Fibroblast of skin of left quadriceps (primary cell): ENCODE measurements around the gene TPSAB1.
"Not testable (repeated sequence)": the region's sequence is repeated elsewhere in the genome, so short reads cannot be mapped to it uniquely, and the experiment has no call there.

Source experiments
- DNase-seq, 2 experiments: peaks; one replicate each; pipeline ENCODE4 v3.0.0-alpha.2; 2013; ENCODE audit warnings: low read depth in 2 of 2

TPSAB1 gene

DNA sequence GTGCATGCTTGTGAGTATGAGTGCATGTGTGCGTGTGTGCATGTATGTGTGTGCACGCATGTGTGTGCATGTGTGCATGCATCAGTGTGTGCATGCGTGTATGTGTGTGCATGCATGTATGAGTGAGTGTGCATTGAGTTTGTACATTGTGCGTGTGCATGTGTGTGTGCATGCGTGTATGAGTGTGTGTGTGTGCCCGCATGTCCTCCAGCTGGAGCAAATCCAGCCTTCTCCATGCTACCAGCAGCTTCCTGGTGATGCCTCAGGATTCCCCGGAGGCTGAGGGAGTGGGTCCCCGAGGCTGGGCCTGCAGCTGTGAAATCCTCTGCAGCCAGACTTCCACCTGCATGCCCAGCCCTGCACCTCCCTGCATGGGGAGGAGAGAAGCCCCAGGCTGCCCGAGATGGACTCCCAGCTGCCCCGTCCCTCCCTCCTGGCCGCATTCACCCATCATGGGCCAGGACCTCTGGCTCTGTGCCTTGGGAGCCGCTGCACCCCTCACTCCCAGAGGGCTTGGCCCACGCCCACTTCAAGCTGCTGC lies 24.7 kb downstream of the TPSAB1 start:
- DNase-seq, result no peak

DNA sequence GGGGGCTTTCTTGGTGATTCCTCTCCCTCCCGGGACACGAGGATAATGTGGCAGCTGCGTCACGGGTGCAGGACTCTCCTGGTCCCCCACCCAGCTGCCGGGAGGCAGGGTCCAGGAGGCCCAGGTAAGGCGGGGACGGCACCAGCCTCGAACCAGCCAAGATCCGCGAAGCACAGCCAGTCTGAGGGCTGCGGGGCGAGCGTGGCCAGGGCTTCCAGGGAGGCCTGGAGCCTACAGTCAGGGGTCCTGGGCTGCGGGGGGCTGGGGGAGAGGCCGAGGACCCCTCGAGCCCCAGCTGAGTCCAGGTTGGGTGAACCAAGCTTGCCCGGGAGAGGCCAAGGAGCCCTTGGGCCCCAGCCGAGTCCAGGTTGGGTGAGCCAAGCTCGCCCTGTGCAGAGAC lies 25.3 kb downstream of the TPSAB1 start:
- DNase-seq, result no peak

DNA sequence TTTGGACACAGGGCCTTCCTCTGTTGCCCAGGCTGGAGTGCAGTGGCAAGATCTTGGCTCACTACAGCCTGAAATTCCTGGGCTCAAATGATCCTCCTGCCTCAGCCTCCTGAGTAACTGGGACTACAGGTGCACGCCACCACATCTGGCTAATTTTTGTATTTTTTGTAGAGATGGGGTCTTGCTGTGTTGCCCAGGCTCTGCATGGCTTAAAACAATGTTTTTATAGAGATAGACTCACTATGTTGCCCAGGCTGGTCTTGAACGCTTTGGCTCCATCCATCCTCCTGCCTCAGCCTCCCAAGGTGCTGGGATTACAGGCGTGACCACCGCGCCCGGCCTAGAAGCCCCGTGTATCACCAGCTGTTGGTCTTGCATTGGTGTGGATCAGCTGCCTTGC lies 28.9 kb downstream of the TPSAB1 start:
- DNase-seq, result not testable (repeated sequence)

DNA sequence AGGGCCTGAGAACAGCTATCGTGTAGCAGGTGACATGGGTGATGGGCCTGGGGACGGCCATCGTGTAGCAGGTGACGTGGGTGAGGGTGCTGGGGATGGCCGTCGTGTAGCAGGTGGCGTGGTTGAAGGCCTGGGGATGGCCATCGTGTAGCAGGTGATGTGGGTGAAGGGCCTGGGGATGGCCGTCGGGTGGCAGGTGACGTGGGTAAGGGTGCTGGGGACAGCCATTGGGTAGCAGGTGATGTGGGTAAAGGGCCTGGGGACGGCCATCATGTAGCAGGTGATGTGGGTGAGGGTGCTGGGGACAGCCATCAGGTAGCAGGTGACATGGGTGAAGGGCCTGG lies 30.8 kb downstream of the TPSAB1 start:
- no peak for DNase-seq

DNA sequence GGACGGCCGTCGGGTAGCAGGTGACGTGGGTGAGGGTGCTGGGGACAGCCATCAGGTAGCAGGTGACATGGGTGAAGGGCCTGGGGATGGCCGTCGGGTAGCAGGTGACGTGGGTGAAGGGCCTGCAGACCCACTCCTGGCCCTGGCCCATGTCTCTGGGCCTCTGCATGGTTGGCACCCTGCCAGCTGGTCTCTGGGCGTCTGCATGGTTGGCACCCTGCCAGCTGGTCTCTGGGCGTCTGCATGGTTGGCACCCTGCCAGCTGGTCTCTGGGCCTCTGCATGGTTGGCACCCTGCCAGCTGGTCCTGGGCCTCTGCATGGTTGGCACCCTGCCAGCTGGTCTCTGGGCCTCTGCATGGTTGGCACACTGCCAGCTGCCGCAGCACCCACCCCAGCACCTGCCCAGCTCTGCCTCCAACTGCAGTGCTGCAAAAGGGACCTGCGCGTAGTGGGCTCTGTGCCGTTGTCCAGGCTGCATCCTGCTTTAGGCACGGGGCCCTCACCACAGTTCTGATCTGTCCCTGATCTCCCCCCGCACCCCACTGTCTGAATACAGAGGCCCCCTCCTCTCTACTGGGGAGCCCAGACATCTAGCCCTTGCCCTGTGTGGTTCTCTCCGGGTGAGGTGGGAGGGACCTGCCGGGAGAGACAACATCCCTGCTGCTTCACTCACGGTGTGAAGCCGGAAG lies 31.4 kb downstream of the TPSAB1 start:
- DNase-seq, result not testable (repeated sequence)

DNA sequence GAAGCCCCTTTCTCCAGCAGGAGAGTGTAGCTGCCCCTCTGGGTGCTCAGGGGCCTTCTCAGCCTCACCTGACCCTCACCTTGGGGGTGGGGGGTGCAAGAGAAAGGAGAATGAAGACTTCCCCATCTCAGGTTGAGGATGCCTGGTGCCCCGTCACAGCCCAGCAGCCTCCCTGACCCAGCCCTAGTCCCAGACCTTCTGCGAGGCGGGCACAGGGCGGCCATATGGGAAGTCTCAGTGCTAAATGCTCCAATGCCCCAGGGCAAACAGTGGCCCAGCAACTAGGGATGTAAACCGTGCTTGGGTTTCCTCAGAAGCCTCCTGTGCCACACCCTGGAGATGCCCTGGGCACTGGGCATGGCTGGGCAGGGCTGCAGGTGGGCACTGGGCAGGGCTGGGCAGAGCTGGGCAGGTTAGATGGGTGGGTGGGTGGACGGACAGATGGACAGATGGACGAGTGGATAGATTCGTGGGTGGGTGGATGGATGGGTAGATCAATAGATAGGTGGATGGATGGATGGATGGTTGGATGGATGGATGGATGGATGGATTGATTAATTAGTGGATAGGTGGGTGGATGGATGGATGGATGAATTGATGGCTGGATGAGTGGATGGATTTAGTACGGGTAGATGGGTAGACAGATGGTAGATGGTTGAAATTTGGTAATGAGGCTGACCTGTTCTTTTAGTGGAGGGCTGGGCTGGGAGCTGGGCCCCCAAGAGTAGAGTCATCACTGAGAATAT lies 32.1 kb downstream of the TPSAB1 start:
- no peak for DNase-seq

DNA sequence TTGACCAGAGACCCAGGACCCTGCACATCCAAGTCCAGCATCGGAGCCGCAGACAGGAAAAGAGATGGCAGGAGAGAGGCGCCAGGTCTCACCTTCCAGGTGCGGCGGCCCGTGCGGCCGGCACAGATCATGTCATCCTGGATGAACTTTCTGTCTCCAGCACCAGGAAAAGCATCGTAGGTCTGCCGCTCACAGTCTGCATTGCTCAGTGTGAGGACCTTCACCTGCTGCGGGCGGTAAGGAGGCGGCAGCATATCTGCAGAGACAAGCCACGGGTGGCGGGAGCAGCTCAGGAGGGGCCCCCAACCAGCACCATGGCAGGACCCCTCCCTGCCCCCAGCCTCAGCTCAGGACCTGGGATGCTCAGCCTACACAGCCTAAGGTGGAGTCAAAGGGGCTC lies 33.3 kb downstream of the TPSAB1 start:
- DNase-seq, result no peak

DNA sequence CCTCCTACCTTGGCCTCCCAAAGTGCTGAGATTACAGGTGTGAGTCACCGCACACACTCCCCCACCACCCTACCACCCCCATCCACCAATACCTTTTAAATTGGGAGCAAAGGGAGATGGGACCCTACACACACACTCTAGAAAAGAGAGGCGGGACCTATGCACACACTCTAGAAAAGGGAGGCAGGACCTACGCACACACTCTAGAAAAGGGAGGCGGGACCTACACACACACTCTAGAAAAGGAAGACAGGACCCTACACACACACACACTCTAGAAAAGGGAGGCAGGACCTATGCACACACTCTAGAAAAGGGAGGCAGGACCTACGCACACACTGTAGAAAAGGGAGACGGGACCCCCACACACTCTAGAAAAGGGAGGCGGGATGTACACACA lies 34.3 kb downstream of the TPSAB1 start:
- no peak for DNase-seq

DNA sequence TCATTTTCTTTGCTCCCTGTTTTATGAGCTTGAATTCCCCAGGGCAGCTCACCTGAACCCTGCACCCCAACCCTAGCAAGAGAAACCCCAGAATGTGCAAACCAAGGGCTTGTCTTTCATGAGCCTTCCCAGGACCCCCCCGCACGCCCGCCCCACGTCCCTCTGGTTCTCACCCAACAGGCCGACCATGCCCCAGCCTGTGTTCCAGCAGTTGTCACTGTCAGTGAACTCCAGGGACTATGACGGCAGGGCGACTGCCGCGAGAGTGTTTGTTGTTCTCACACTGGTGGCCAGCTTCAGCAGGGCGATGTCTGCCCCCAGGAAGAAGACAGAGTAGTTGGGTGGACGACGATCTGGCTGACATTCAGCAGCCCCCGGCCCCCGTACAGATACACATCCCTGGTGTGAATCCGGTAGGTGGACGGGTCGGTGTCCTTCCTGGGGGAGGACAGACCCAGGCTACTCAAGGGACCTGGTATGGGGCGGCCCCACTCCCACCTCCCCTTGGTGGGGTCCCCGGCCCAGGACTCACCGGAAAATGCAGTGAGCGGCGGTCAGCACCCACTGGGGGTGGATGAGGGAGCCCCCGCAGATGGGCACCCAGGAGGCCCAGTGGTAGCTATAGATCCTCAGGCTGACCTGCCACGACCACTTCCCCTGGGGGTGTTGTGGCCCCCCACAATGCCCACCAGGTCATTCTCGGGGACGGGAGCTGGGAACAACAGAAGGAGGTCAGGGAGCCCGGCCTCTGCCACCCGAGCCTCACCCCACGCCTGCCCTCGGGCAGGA lies 35.5 kb downstream of the TPSAB1 start:
- no peak for DNase-seq

DNA sequence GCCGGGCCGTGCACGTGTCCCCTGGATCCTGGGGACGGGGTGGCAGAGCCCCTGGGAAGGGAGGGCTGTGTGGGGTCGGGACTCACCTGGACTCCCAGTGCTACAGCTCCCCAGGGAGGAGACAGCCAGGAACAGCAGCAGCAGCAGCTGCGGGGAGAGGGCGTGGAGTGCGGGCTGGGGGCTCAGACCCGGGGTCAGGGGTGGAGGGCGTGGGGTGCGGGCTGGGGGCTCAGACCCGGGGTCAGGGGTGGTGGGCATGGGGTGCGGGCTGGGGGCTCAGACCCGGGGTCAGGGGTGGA lies 36.0 kb downstream of the TPSAB1 start:
- no peak for DNase-seq

DNA sequence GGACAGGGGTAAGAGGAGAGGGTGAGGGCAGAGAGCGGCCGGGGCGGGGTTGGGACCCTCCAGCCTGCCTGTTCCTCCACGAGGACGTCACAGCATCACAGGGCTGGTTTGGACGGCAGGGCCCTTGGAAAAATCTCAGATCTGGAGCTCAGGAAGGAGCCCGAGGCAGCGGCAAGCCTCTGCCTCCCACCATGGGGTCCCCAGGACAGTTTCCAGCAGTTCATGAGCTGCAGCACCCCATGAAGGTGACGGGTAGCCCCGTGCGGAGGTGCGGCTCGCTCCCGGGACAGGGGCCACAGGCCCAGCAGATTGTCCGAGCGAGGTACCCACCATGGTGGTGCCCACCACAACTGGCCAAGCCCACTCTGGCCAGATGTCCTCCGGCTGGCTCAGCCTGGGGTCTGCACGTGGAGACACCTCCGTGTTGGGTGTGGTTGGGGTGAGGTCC lies 36.7 kb downstream of the TPSAB1 start:
- no peak for DNase-seq

DNA sequence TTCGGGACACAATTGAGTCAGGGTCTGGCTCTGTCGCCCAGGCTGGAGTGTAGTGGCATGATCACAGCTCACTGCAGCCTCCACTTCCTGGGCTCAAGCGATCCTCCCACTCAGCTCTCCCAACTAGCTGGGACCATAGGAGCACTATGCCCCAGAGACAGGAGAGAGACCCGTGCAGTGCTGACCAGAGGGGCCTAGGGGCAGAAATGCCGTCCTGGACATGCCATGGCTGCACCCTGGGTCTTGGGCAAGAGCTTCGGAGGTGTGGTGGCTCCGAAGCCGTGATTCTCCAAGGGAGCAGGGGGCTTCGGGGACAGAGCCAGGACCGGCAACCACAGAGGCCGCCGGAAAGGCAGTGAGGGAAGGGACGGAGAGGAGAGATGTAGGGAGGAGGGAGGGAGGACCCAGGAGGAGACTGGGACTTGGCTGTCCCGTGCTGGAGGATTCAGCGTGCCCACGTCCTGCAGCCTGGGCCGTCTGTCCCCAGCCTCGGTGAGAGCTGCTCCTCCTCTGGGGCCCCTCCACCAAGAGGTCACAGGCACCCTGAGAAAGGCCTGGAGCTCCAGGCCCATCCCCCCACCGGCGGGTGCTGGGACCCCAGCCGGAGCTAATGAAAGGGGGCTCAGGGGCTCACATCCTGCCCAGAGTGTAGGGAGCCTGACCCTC lies 37.2 kb downstream of the TPSAB1 start:
- DNase-seq, result no peak

DNA sequence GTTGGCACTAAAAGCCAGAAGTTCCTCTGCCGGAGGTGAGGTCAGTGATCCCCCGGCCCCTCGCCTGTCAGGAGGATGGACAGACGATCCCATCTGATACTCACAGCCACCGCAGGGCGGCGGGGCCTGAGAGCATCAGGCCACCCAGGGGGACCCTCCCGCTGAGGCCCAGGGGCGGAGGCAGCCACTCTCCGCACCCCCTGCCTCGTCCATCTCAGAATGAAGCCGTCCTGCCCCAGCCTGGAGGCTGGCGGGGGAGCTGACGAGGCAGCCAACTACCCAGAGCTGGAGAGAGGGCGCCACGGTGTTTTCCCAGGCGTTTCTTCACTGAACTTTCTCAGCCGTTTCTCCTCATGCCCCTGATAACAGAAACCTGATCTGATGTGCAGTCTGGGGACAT lies 38.0 kb downstream of the TPSAB1 start:
- no peak for DNase-seq

DNA sequence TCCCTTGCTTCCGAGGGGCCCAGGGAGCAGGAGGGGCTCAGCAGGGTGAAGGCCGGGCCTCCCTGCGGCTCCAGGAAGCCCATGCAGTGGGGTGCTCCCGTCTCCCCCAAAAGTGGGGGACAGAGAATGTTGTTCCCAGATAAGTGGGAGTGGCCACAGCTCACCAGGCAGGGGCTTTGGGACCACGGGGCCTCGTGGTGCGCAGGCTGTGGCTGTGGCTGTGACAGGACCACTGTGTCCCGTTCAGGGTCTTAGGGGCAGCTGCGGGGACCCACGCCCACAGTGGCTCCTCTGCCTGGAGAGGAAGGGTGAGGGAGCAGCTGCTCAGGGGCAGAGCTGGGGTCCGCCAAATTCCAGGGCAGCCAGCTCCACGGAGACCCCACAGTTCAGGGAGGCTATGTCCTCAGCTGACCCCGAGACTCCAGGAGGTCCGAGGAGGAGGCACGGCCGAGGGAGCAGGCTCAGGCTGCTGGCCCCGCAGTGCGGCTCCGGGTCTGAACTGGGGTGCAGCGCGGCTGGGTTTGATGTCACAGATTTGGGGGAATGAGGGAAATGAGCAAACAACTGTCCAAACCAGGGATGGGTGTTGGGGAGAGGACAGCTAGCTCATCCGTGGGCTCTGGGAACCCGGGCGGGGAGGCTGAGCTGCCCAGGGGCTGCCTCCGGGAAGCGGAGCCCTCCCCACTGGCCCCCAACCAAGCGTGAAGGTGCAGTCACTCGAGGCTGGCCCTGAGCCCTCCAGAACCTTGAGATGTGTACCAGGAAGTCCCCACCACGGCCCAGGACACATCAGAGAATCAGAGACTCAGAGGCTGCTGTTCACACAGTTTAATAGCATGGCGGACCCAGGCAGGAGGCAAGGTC lies 38.8 kb downstream of the TPSAB1 start:
- no peak for DNase-seq

DNA sequence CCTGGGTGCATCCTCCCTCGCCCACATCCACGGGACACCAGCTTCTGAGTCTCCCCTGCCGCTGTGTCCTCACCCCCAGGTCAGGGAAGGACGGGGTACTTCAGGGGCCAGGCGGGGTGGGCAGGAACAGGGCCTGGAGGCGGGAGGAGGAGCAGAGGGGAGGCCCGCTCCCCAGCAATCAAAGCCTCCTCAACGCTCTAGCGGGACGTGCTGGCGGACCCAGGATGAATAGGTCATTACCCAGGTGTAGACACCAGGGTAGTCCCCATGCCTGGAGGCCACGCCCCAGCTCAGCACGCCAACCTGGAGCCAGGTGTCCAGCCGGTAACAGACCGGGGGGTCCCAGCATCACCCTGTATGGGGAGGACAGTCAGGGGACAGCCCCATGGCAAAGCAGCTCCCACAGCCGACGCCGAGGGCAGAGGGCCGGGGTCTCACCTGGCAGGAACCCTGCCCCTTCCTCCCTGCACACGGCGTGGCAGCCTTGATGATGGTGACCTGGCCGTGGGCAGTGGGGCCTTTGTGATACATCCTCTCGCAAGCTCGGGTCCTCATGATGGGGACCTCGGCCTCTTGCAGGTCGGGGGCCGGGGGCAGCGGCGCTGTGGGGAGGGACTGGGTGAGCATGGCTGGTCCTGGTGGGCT lies 39.6 kb downstream of the TPSAB1 start:
- no peak for DNase-seq

DNA sequence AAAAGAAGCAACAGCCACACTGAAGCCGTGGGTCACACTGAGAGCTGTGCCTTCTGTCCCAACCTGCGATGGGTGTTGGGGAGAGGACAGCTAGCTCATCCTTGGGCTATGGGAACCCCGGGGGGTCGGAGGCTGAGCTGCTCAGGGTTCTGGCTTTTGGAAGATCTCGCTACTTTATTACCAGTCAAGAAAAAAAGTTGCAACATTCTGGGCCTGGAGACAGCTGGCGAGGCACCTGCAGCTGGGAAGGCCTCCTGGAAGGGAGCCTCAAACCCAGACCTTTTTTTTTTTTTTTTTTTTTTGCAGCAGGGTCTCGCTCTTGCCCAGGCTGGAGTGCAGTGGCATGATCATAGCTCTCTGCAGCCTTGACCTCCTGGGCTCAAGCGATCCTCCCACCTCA lies 40.3 kb downstream of the TPSAB1 start:
- no peak for DNase-seq

DNA sequence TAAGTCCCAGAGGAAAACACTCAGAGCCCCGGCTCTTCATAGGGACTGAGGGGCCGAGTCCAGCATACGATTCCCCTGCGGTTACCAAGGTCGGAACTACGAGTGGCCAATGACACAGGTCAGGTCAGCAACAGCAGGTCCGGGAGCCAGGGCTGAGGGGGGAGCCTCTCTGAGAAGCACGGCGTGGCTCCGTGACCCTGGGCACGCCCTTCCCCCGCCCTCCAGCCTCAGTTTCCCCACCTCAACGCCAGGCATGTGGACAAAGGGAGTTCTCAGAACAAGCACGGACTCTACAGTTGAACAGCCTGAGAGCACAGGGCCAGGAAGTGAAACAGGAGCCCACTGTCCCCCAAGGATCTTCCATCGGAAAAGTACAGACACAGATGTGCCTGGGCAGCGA lies 41.0 kb downstream of the TPSAB1 start:
- no peak for DNase-seq

DNA sequence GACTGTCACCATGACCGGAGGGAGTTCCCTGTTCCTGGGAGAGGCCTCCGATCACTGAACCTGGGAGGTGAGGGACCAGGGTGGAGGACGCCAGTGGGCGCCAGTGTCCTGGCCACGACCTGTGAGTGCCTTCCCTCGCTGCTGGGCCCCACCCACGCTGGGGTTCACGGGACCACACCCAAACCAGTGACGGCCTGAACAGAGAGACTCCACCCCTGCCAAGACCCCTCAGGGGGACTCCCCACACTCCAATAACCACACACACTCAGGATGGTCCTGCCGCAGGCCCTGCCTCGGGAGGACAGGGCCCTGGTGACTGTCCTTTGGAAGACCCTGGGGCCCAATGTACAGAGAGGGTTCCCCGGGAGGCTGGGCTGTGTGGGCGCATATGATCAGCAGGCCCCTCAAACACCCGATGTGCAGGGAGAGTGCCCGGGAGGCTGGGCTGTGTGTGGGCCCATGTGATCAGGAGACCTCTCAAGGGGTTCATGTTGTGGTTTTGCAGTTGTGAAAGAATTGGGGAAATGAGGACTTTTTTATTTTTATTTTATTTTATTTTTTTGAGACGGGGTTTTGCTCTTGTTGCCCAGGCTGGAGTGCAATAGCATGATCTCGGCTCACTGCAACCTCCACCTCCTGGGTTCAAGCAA lies 41.9 kb downstream of the TPSAB1 start:
- no peak for DNase-seq

DNA sequence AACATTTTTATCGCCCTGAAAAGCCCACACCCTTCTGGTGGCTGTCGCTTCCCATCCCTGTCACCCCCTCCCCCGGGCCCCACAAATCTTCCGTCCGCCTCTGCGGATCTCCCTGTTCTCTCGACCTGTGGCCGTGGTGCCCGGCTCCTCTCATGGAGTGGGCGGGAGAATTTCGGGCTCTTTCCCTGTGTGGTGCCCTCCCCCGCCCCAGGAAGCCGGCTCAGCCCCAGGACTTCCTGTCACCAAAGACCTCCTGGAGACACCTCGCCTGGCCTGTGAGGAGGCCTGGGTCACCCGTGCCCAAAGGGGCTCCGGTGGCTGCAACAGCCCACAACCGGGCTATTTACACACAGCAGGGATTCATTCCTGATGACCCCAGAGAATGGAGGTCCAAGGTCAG lies 42.8 kb downstream of the TPSAB1 start:
- no peak for DNase-seq

DNA sequence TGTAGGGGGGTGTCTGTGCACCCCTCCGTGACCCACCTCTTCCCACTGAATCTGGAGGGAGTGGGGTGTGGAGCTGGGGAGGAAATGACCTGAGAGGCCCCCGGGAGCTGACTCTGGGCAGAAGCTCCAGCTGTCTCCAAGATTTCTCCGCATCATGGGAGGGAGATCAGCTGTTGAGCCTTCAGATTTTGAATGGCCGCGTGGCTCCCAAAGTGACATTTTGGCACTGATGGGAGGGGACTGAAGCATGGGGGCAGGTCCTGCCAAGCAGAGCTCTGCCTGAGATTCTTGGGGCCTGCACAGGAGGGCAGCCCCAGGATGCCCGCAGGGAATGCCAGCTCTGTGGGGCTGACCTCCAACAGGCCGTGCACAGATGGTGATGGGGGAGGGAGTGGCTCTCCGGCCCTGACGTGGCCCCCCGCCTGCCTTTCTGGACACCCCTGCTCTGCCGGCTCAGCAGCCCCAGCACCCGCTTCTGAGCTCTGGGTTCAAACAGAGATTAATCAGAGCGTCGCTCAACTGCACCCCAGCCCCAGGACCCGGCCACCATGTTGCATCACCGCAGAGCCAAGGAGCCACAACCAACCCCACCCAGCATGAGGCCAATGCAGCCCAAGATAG lies 43.6 kb downstream of the TPSAB1 start:
- no peak for DNase-seq
